ENCODE measurements around the gene ZNF740.

The ZNF740 gene

GRCh38 chr12:53191096-53191884, 10.8 kb downstream of the ZNF740 start:
- TF ChIP-seq CTCF (conservative IDR thresholded peaks at IDR 0.05; ENCODE audit: low read length), result no peak
- DNase-seq (ENCODE audit: low read depth), result no peak
- H3K4me3 ChIP-seq (ENCODE audit: low read length), result no peak overlapping the region

GRCh38 chr12:53191885-53192530, 11.5 kb downstream of the ZNF740 start:
- H3K4me3 ChIP-seq (ENCODE audit: low read length), result no peak overlapping the region
- DNase-seq (ENCODE audit: low read depth), result no peak

GRCh38 chr12:53192531-53193021, 12.1 kb downstream of the ZNF740 start:
- no peak for TF ChIP-seq CTCF (conservative IDR thresholded peaks at IDR 0.05; ENCODE audit: low read length)
- no peak overlapping the region for H3K4me3 ChIP-seq (ENCODE audit: low read length)
- no peak for DNase-seq (ENCODE audit: low read depth)

More at GRCh38 chr12:53191885-53192530, 11.5 kb downstream of the ZNF740 start:
- no peak for TF ChIP-seq CTCF (conservative IDR thresholded peaks at IDR 0.05; ENCODE audit: low read length)

GRCh38 chr12:53193040-53193439, 12.5 kb downstream of the ZNF740 start:
- DNase-seq (ENCODE audit: low read depth), result no peak
- no peak for TF ChIP-seq CTCF (conservative IDR thresholded peaks at IDR 0.05; ENCODE audit: low read length)
- H3K4me3 ChIP-seq (ENCODE audit: low read length), result no peak overlapping the region

GRCh38 chr12:53193985-53194716, 13.6 kb downstream of the ZNF740 start:
- no peak for DNase-seq (ENCODE audit: low read depth)
- no peak for TF ChIP-seq CTCF (conservative IDR thresholded peaks at IDR 0.05; ENCODE audit: low read length)
- no peak overlapping the region for H3K4me3 ChIP-seq (ENCODE audit: low read length)

- no peak for DNase-seq (ENCODE audit: low read depth)
- no peak for TF ChIP-seq CTCF (conservative IDR thresholded peaks at IDR 0.05; ENCODE audit: low read length)
- H3K4me3 ChIP-seq (ENCODE audit: low read length), result no peak overlapping the region
Observed at GRCh38 chr12:53194973-53195372, 14.5 kb downstream of the ZNF740 start.

Measured in AG10803 (cell line).